ENCODE measurements around the gene ATP1B1. TPM values are rescaled to one million over a fixed set of nuclear protein-coding genes. Genes with fewer than 3 reads are reported as not detected.

Gene ATP1B1
- total and polyA plus RNA-seq, 2 of the 8 experiments (the other 6 are each of a cell fraction or from before 2014, with no cell fraction given) = 16.3 to 76.5 TPM

GRCh38 chr1:169099561-169099960 is 6.9 kb upstream of the ATP1B1 start (continued):
- TF ChIP-seq CHD7 (IDR thresholded peaks at IDR 0.05; ENCODE audit: insufficient replicate concordance, low read length) (no peak), ATF2 (IDR thresholded peaks at IDR 0.05; ENCODE audit: low read length) (no peak), CEBPB (IDR thresholded peaks at IDR 0.05; ENCODE audit: low read depth, low read length) (no peak), CTBP2 (IDR thresholded peaks at IDR 0.05; ENCODE audit: borderline replicate concordance, insufficient read depth, insufficient read length, low read length) (no peak)

Measured in H1 (cell line).